Activated CD4-positive, alpha-beta T cell treated with anti-CD3 and anti-CD28 coated beads, Interleukin-2, amount 10 ng/mL, durations not matched to agents 24 days and 14 days (primary cell): ENCODE results near the gene IWS1. TPM values are rescaled to one million over a fixed set of nuclear protein-coding genes. Genes with fewer than 3 reads are reported as not detected.

Experiments used
- DNase-seq: peaks from one replicate; pipeline ENCODE4 v3.0.0; 2022
- H3K27ac Mint-ChIP-seq: one replicate; pipeline ENCODE4 v1.8.0; 2022; ENCODE audit warnings: mild to moderate bottlenecking, mixed read lengths
- H3K27me3 Mint-ChIP-seq: one replicate; pipeline ENCODE4 v1.8.0; 2022; ENCODE audit warnings: mixed read lengths
- H3K36me3 Mint-ChIP-seq: one replicate; pipeline ENCODE4 v1.8.0; 2022; ENCODE audit warnings: low read depth, mild to moderate bottlenecking, mixed read lengths
- H3K4me1 Mint-ChIP-seq: one replicate; pipeline ENCODE4 v1.8.0; 2021; ENCODE audit warnings: mixed read lengths
- H3K4me3 Mint-ChIP-seq: one replicate; pipeline ENCODE4 v1.8.0; 2022; ENCODE audit warnings: mild to moderate bottlenecking, moderate library complexity, mixed read lengths
- H3K9me3 Mint-ChIP-seq: one replicate; pipeline ENCODE4 v1.8.0; 2021; ENCODE audit warnings: mixed read lengths
- intact Hi-C: fragments of 100-400 bp; cut with micrococcal nuclease; formaldehyde crosslinking; loops from one replicate; pipeline ENCODE4 v1.15.1; 2023
- total RNA-seq: library from RNA; stranded (reverse); gene quantifications from 2 replicates; pipeline ENCODE4 v1.2.3, GENCODE V29; 2022

IWS1 gene
- total RNA-seq, 1 donor from 2014 or later, result 61.9 TPM

- intact Hi-C loops, result no loop called here
- Mint-ChIP-seq H3K4me3 (peak overlapping the region; percentile 36), H3K9me3 (no peaks in the 10 kb centered on the region), H3K27ac (peak overlapping the region; percentile 74), H3K4me1 (peaks cover 33% of the 10 kb centered on the region), H3K36me3 (peaks cover 68% of the 10 kb centered on the region), H3K27me3 (no peaks in the 10 kb centered on the region)
- no peak for DNase-seq
These were observed 40.6 kb downstream of the IWS1 start for GRCh38 chr2:127485694-127486071.

- H3K9me3 Mint-ChIP-seq, result no peaks in the 10 kb centered on the region
- H3K36me3 Mint-ChIP-seq, result peaks cover 70% of the 10 kb centered on the region
- no peak for DNase-seq
- intact Hi-C loops, result no loop called here
- peaks cover 33% of the 10 kb centered on the region for H3K4me1 Mint-ChIP-seq
- no peaks in the 10 kb centered on the region for H3K27me3 Mint-ChIP-seq
- no peak overlapping the region for H3K4me3 Mint-ChIP-seq
- peak overlapping the region; percentile 74 for H3K27ac Mint-ChIP-seq
These were observed 41.1 kb downstream of the IWS1 start for GRCh38 chr2:127485051-127485693.

GRCh38 chr2:127482031-127482430, 44.3 kb downstream of the IWS1 start:
- no peaks in the 10 kb centered on the region for H3K9me3 Mint-ChIP-seq
- no peaks in the 10 kb centered on the region for H3K27me3 Mint-ChIP-seq
- no peak overlapping the region for H3K4me3 Mint-ChIP-seq
- intact Hi-C loops, result no loop called here
- no peak overlapping the region for H3K27ac Mint-ChIP-seq
- H3K4me1 Mint-ChIP-seq, result peaks cover 22% of the 10 kb centered on the region
- H3K36me3 Mint-ChIP-seq, result peaks cover 47% of the 10 kb centered on the region
- DNase-seq, result no peak

GRCh38 chr2:127479866-127480743, 46.2 kb downstream of the IWS1 start:
- Mint-ChIP-seq H3K36me3 (peaks cover 41% of the 10 kb centered on the region), H3K9me3 (peaks cover 6% of the 10 kb centered on the region), H3K4me3 (no peak overlapping the region), H3K27me3 (no peaks in the 10 kb centered on the region), H3K4me1 (peaks cover 4% of the 10 kb centered on the region), H3K27ac (no peak overlapping the region)
- intact Hi-C loops, result loop anchor here (1.0 to 5.0 kb wide), 4 partner anchors 125 to 283 kb away; partner anchors contain the start of gene ERCC3
- no peak for DNase-seq

GRCh38 chr2:127479219-127479825, 47.0 kb downstream of the IWS1 start:
- Mint-ChIP-seq H3K36me3 (peaks cover 34% of the 10 kb centered on the region), H3K27ac (no peak overlapping the region), H3K27me3 (no peaks in the 10 kb centered on the region), H3K9me3 (peaks cover 6% of the 10 kb centered on the region), H3K4me1 (no peaks in the 10 kb centered on the region), H3K4me3 (no peak overlapping the region)
- DNase-seq, result no peak
- intact Hi-C loops, result loop anchor here (1.0 to 5.0 kb wide), 4 partner anchors 124 to 282 kb away; partner anchors contain the start of gene ERCC3

- DNase-seq, result no peak
- Mint-ChIP-seq H3K4me1 (no peaks in the 10 kb centered on the region), H3K36me3 (peaks cover 16% of the 10 kb centered on the region), H3K4me3 (no peak overlapping the region), H3K9me3 (peaks cover 6% of the 10 kb centered on the region), H3K27ac (no peak overlapping the region), H3K27me3 (no peaks in the 10 kb centered on the region)
- intact Hi-C loops, result loop anchor here (5.0 kb wide), 2 partner anchors 183 to 278 kb away; partner anchors contain the start of gene ERCC3
These were observed 50.5 kb downstream of the IWS1 start for GRCh38 chr2:127475788-127476187.

- Mint-ChIP-seq H3K27ac (no peak overlapping the region), H3K9me3 (peaks cover 9% of the 10 kb centered on the region), H3K27me3 (no peaks in the 10 kb centered on the region), H3K4me1 (peaks cover 2% of the 10 kb centered on the region), H3K4me3 (no peak overlapping the region), H3K36me3 (peaks cover 31% of the 10 kb centered on the region)
- intact Hi-C loops, result loop anchor here (2.0 kb wide), 1 partner anchor 75 kb away; no protein-coding TSS in a partner anchor
- DNase-seq, result no peak
These were observed 54.0 kb downstream of the IWS1 start for GRCh38 chr2:127472268-127472667.

- no peak overlapping the region for H3K4me3 Mint-ChIP-seq
- H3K27me3 Mint-ChIP-seq, result no peaks in the 10 kb centered on the region
- peaks cover 31% of the 10 kb centered on the region for H3K36me3 Mint-ChIP-seq
- peaks cover 2% of the 10 kb centered on the region for H3K4me1 Mint-ChIP-seq
- DNase-seq, result no peak
- peaks cover 9% of the 10 kb centered on the region for H3K9me3 Mint-ChIP-seq
- intact Hi-C loops, result no loop called here
- no peak overlapping the region for H3K27ac Mint-ChIP-seq
These were observed 54.9 kb downstream of the IWS1 start for GRCh38 chr2:127471286-127471988.

GRCh38 chr2:127469974-127470373, 56.3 kb downstream of the IWS1 start:
- Mint-ChIP-seq H3K27me3 (no peaks in the 10 kb centered on the region), H3K4me1 (peaks cover 11% of the 10 kb centered on the region), H3K36me3 (peaks cover 27% of the 10 kb centered on the region), H3K27ac (no peak overlapping the region), H3K9me3 (peaks cover 3% of the 10 kb centered on the region), H3K4me3 (no peak overlapping the region)
- intact Hi-C loops, result loop anchor here (10.0 kb wide), 1 partner anchor 385 kb away; no protein-coding TSS in a partner anchor
- no peak for DNase-seq

GRCh38 chr2:127469051-127469450, 57.2 kb downstream of the IWS1 start:
- Mint-ChIP-seq H3K36me3 (peaks cover 30% of the 10 kb centered on the region), H3K4me3 (no peak overlapping the region), H3K9me3 (peaks cover 3% of the 10 kb centered on the region), H3K27ac (no peak overlapping the region), H3K4me1 (peaks cover 18% of the 10 kb centered on the region), H3K27me3 (no peaks in the 10 kb centered on the region)
- intact Hi-C loops, result loop anchor here (10.0 kb wide), 1 partner anchor 384 kb away; no protein-coding TSS in a partner anchor
- no peak for DNase-seq

GRCh38 chr2:127465258-127465657, 61.0 kb downstream of the IWS1 start:
- Mint-ChIP-seq H3K4me3 (peak overlapping the region; percentile 21), H3K36me3 (peaks cover 27% of the 10 kb centered on the region), H3K27ac (peak overlapping the region; percentile 66), H3K9me3 (peaks cover 3% of the 10 kb centered on the region), H3K4me1 (peaks cover 24% of the 10 kb centered on the region), H3K27me3 (no peaks in the 10 kb centered on the region)
- intact Hi-C loops, result loop anchor here (2.0 to 10.0 kb wide), 3 partner anchors 54 to 380 kb away; partner anchors contain the start of gene MAP3K2
- no peak for DNase-seq

- no peak for DNase-seq
- peaks cover 24% of the 10 kb centered on the region for H3K4me1 Mint-ChIP-seq
These were observed 61.6 kb downstream of the IWS1 start for GRCh38 chr2:127464470-127465257.

More at GRCh38 chr2:127464470-127465257, 61.6 kb downstream of the IWS1 start:
- H3K27me3 Mint-ChIP-seq, result no peaks in the 10 kb centered on the region
- intact Hi-C loops, result loop anchor here (2.0 to 10.0 kb wide), 4 partner anchors 54 to 380 kb away; partner anchors contain the start of gene MAP3K2
- peaks cover 3% of the 10 kb centered on the region for H3K9me3 Mint-ChIP-seq
- H3K36me3 Mint-ChIP-seq, result peaks cover 25% of the 10 kb centered on the region
- peak overlapping the region; percentile 66 for H3K27ac Mint-ChIP-seq
- peak overlapping the region; percentile 21 for H3K4me3 Mint-ChIP-seq
